Activated T-helper 1 cell treated with anti-CD3 and anti-CD28 coated beads, Interleukin-12 subunit alpha, Interleukin-12 subunit beta, Interleukin-2, Interleukin-4 antibody, amounts not matched to agents 30 ng/mL and 10 ng/mL and 1 ng/mL, durations not matched to agents 14 hours and 24 hours and 36 hours (primary cell): ENCODE results near the gene POMGNT2. TPM values are rescaled to one million over a fixed set of nuclear protein-coding genes. Genes with fewer than 3 reads are reported as not detected.
"Not testable (repeated sequence)": the region's sequence is repeated elsewhere in the genome, so short reads cannot be mapped to it uniquely, and the experiment has no call there.

ENCODE experiments used
- DNase-seq: peaks from one replicate; pipeline ENCODE4 v3.0.0; 2021; ENCODE audit warnings: low spot score
- H3K27ac Mint-ChIP-seq: one replicate; pipeline ENCODE4 v1.8.0; 2021; ENCODE audit warnings: mild to moderate bottlenecking, mixed read lengths
- H3K27me3 Mint-ChIP-seq: one replicate; pipeline ENCODE4 v1.8.0; 2022; ENCODE audit warnings: mild to moderate bottlenecking, moderate library complexity, mixed read lengths; ENCODE audit not compliant: insufficient read depth
- H3K36me3 Mint-ChIP-seq: one replicate; pipeline ENCODE4 v1.8.0; 2021; ENCODE audit warnings: low read depth, mixed read lengths
- H3K4me1 Mint-ChIP-seq: one replicate; pipeline ENCODE4 v1.8.0; 2021; ENCODE audit warnings: low read depth, mixed read lengths
- H3K4me3 Mint-ChIP-seq: one replicate; pipeline ENCODE4 v1.8.0; 2021; ENCODE audit warnings: mild to moderate bottlenecking, moderate library complexity, mixed read lengths
- H3K9me3 Mint-ChIP-seq: one replicate; pipeline ENCODE4 v1.8.0; 2021; ENCODE audit warnings: mixed read lengths
- intact Hi-C: fragments of 100-400 bp; cut with micrococcal nuclease; formaldehyde crosslinking; loops from one replicate; pipeline ENCODE4 v1.15.1; 2024
- total RNA-seq: library from RNA; stranded (reverse); gene quantifications from 2 replicates; pipeline ENCODE4 v1.2.3, GENCODE V29; 2022

POMGNT2 gene
- total RNA-seq, 1 donor from 2014 or later, result 8.3 TPM

- Mint-ChIP-seq H3K4me1 (no peaks in the 10 kb centered on the region), H3K9me3 (peaks cover 24% of the 10 kb centered on the region), H3K27ac (no peak overlapping the region), H3K4me3 (no peak overlapping the region), H3K27me3 (no peaks in the 10 kb centered on the region), H3K36me3 (peaks cover 13% of the 10 kb centered on the region)
- intact Hi-C loops, result no loop called here
- DNase-seq, result no peak
Observed at GRCh38 chr3:43079536-43080332, 26.1 kb downstream of the POMGNT2 start.

- Mint-ChIP-seq H3K27me3 (no peaks in the 10 kb centered on the region), H3K36me3 (peaks cover 10% of the 10 kb centered on the region), H3K4me3 (no peak overlapping the region), H3K27ac (no peak overlapping the region), H3K9me3 (peaks cover 9% of the 10 kb centered on the region), H3K4me1 (no peaks in the 10 kb centered on the region)
- intact Hi-C loops, result no loop called here
- no peak for DNase-seq
Observed at GRCh38 chr3:43077707-43078106, 28.2 kb downstream of the POMGNT2 start.

GRCh38 chr3:43077261-43077660, 28.6 kb downstream of the POMGNT2 start:
- H3K4me1 Mint-ChIP-seq, result no peaks in the 10 kb centered on the region
- DNase-seq, result no peak
- H3K36me3 Mint-ChIP-seq, result peaks cover 10% of the 10 kb centered on the region
- H3K4me3 Mint-ChIP-seq, result no peak overlapping the region
- intact Hi-C loops, result no loop called here
- H3K9me3 Mint-ChIP-seq, result peaks cover 4% of the 10 kb centered on the region
- no peak overlapping the region for H3K27ac Mint-ChIP-seq
- H3K27me3 Mint-ChIP-seq, result no peaks in the 10 kb centered on the region

- H3K27ac Mint-ChIP-seq, result no peak overlapping the region
- H3K36me3 Mint-ChIP-seq, result peaks cover 10% of the 10 kb centered on the region
- no peak overlapping the region for H3K4me3 Mint-ChIP-seq
- intact Hi-C loops, result no loop called here
- H3K9me3 Mint-ChIP-seq, result peaks cover 4% of the 10 kb centered on the region
- DNase-seq, result no peak
- H3K27me3 Mint-ChIP-seq, result no peaks in the 10 kb centered on the region
- no peaks in the 10 kb centered on the region for H3K4me1 Mint-ChIP-seq
Observed at GRCh38 chr3:43076857-43077256, 29.0 kb downstream of the POMGNT2 start.

- Mint-ChIP-seq H3K4me3 (no peak overlapping the region), H3K4me1 (no peaks in the 10 kb centered on the region)
Observed at GRCh38 chr3:43075904-43076661, 29.8 kb downstream of the POMGNT2 start.

GRCh38 chr3:43074901-43075689, 30.8 kb downstream of the POMGNT2 start:
- peaks cover 4% of the 10 kb centered on the region for H3K36me3 Mint-ChIP-seq
- DNase-seq, result no peak
- H3K27me3 Mint-ChIP-seq, result no peaks in the 10 kb centered on the region
- no peaks in the 10 kb centered on the region for H3K9me3 Mint-ChIP-seq
- H3K4me1 Mint-ChIP-seq, result no peaks in the 10 kb centered on the region
- H3K27ac Mint-ChIP-seq, result no peak overlapping the region
- intact Hi-C loops, result no loop called here
- no peak overlapping the region for H3K4me3 Mint-ChIP-seq

More at GRCh38 chr3:43075904-43076661, 29.8 kb downstream of the POMGNT2 start:
- peaks cover 10% of the 10 kb centered on the region for H3K36me3 Mint-ChIP-seq
- H3K27me3 Mint-ChIP-seq, result no peaks in the 10 kb centered on the region
- no peak for DNase-seq
- peaks cover 4% of the 10 kb centered on the region for H3K9me3 Mint-ChIP-seq
- intact Hi-C loops, result no loop called here
- no peak overlapping the region for H3K27ac Mint-ChIP-seq

GRCh38 chr3:43074482-43074881, 31.4 kb downstream of the POMGNT2 start:
- H3K27me3 Mint-ChIP-seq, result no peaks in the 10 kb centered on the region
- no peak for DNase-seq
- H3K4me1 Mint-ChIP-seq, result no peaks in the 10 kb centered on the region
- intact Hi-C loops, result no loop called here
- no peaks in the 10 kb centered on the region for H3K36me3 Mint-ChIP-seq
- H3K27ac Mint-ChIP-seq, result no peak overlapping the region
- no peaks in the 10 kb centered on the region for H3K9me3 Mint-ChIP-seq
- H3K4me3 Mint-ChIP-seq, result no peak overlapping the region

GRCh38 chr3:43073836-43074220, 32.1 kb downstream of the POMGNT2 start:
- H3K9me3 Mint-ChIP-seq, result no peaks in the 10 kb centered on the region
- no peak for DNase-seq
- no peaks in the 10 kb centered on the region for H3K36me3 Mint-ChIP-seq
- no peaks in the 10 kb centered on the region for H3K27me3 Mint-ChIP-seq
- intact Hi-C loops, result no loop called here
- H3K4me1 Mint-ChIP-seq, result no peaks in the 10 kb centered on the region
- no peak overlapping the region for H3K4me3 Mint-ChIP-seq
- H3K27ac Mint-ChIP-seq, result no peak overlapping the region

GRCh38 chr3:43073116-43073835, 32.6 kb downstream of the POMGNT2 start:
- no peak for DNase-seq
- H3K4me3 Mint-ChIP-seq, result no peak overlapping the region
- no peaks in the 10 kb centered on the region for H3K36me3 Mint-ChIP-seq
- H3K4me1 Mint-ChIP-seq, result no peaks in the 10 kb centered on the region
- no peak overlapping the region for H3K27ac Mint-ChIP-seq
- intact Hi-C loops, result no loop called here
- H3K9me3 Mint-ChIP-seq, result no peaks in the 10 kb centered on the region
- no peaks in the 10 kb centered on the region for H3K27me3 Mint-ChIP-seq

- no peak overlapping the region for H3K27ac Mint-ChIP-seq
- intact Hi-C loops, result no loop called here
- H3K9me3 Mint-ChIP-seq, result no peaks in the 10 kb centered on the region
- no peaks in the 10 kb centered on the region for H3K4me1 Mint-ChIP-seq
- H3K4me3 Mint-ChIP-seq, result no peak overlapping the region
- H3K36me3 Mint-ChIP-seq, result no peaks in the 10 kb centered on the region
- H3K27me3 Mint-ChIP-seq, result no peaks in the 10 kb centered on the region
- DNase-seq, result no peak
Observed at GRCh38 chr3:43072361-43072760, 33.5 kb downstream of the POMGNT2 start.

- no peaks in the 10 kb centered on the region for H3K4me1 Mint-ChIP-seq
- H3K27ac Mint-ChIP-seq, result no peak overlapping the region
- H3K4me3 Mint-ChIP-seq, result no peak overlapping the region
- H3K36me3 Mint-ChIP-seq, result no peaks in the 10 kb centered on the region
- no peaks in the 10 kb centered on the region for H3K27me3 Mint-ChIP-seq
- intact Hi-C loops, result no loop called here
- DNase-seq, result no peak
- no peaks in the 10 kb centered on the region for H3K9me3 Mint-ChIP-seq
Observed at GRCh38 chr3:43071313-43071893, 34.5 kb downstream of the POMGNT2 start.

- H3K4me1 Mint-ChIP-seq, H3K36me3 Mint-ChIP-seq, H3K27ac Mint-ChIP-seq, H3K4me3 Mint-ChIP-seq, H3K27me3 Mint-ChIP-seq, H3K9me3 Mint-ChIP-seq, DNase-seq, intact Hi-C loops: not testable (repeated sequence)
Observed at GRCh38 chr3:43070670-43071069, 35.2 kb downstream of the POMGNT2 start.
